A673 (cell line): Measurements from ENCODE around the gene AP4S1. TPM values are rescaled to one million over a fixed set of nuclear protein-coding genes. Genes with fewer than 3 reads are reported as not detected.
"Not testable (repeated sequence)": the region's sequence is repeated elsewhere in the genome, so short reads cannot be mapped to it uniquely, and the experiment has no call there.

Experiments
- BruUV-seq: library from RNA; stranded (reverse); fragments of 400-500 nt; replicated peaks from 2 replicates; lab custom pipeline; 2021; lab: Mats Ljungman, UMichigan
- CTCF ChIA-PET: fragments of 300-600 bp; sonication (Branson Sonifier 250); formaldehyde crosslinking; loops from one replicate; lab custom pipeline; 2022; ENCODE audit warnings: antibody characterized with exemption; lab: Charles Lee
- POLR2A ChIA-PET: fragments of 300-600 bp; sonication (Branson Sonifier 250); formaldehyde crosslinking; loops from one replicate; lab custom pipeline; 2022; ENCODE audit warnings: antibody characterized with exemption; ENCODE audit not compliant: low non-redundant PET; lab: Charles Lee
- DNase-seq: peaks from one replicate; pipeline ENCODE4 v3.0.0-alpha.2; 2015; ENCODE audit warnings: low spot score
- H3K27ac ChIP-seq: fragments of 200-600 bp; sonication (generic); 2 replicates; pipeline ENCODE4 v1.5.1; 2016; ENCODE audit warnings: mixed run types, low read depth, mild to moderate bottlenecking, mixed read lengths, antibody characterized with exemption, low read length; ENCODE audit not compliant: poor library complexity, severe bottlenecking
- H3K27me3 ChIP-seq: fragments of 200-600 bp; sonication (generic); replicated peaks from 2 replicates; pipeline ENCODE4 v1.6.1; 2017; ENCODE audit warnings: mixed run types, low read depth, mild to moderate bottlenecking, mixed read lengths, antibody characterized with exemption, low read length; ENCODE audit not compliant: insufficient read depth, poor library complexity
- H3K36me3 ChIP-seq: fragments of 200-600 bp; sonication (generic); 2 replicates; pipeline ENCODE4 v1.6.1; 2016; ENCODE audit warnings: mixed run types, mild to moderate bottlenecking, mixed read lengths, antibody characterized with exemption, low read length; ENCODE audit not compliant: insufficient read depth, poor library complexity, severe bottlenecking
- H3K4me1 ChIP-seq: fragments of 200-600 bp; sonication (generic); 2 replicates; pipeline ENCODE4 v1.6.1; 2017; ENCODE audit warnings: mixed run types, mild to moderate bottlenecking, mixed read lengths, antibody characterized with exemption, low read length; ENCODE audit not compliant: insufficient read depth, poor library complexity, severe bottlenecking
- H3K4me3 ChIP-seq: fragments of 200-600 bp; sonication (generic); 2 replicates; pipeline ENCODE4 v1.5.1; 2016; ENCODE audit warnings: low read depth, mixed run types, mild to moderate bottlenecking, mixed read lengths, low read length; ENCODE audit not compliant: poor library complexity, severe bottlenecking
- H3K9me3 ChIP-seq: fragments of 200-600 bp; sonication (generic); 2 replicates; pipeline ENCODE4 v1.6.1; 2016; ENCODE audit warnings: mixed run types, low read depth, mild to moderate bottlenecking, mixed read lengths, antibody characterized with exemption, low read length; ENCODE audit not compliant: poor library complexity, severe bottlenecking
- CTCF ChIP-seq: fragments of 300-800, 200-600 bp; sonication (generic); conservative IDR thresholded peaks from 2 replicates; pipeline ENCODE4 v1.5.1; 2017; ENCODE audit warnings: low read depth, mild to moderate bottlenecking, antibody characterized with exemption, low read length, moderate library complexity, mixed read lengths
- EZH2 ChIP-seq: fragments of 200-600 bp; sonication (generic); IDR thresholded peaks from 2 replicates; pipeline ENCODE4 v1.6.1; 2017; ENCODE audit warnings: borderline replicate concordance, low read depth, mild to moderate bottlenecking, mixed read lengths, antibody characterized with exemption, low read length; ENCODE audit not compliant: poor library complexity, severe bottlenecking
- intact Hi-C: fragments of 100-400 bp; cut with micrococcal nuclease; formaldehyde crosslinking; loops from one replicate; pipeline ENCODE4 v1.10.0; 2022; ENCODE audit not compliant: unreplicated experiment
- total RNA-seq: library from RNA; stranded (reverse); gene quantifications from 2 replicates; pipeline ENCODE4 v1.2.3, GENCODE V29; 2021

AP4S1 gene
- total RNA-seq, 1 experiment from 2014 or later: 8.6 TPM

GRCh38 chr14:31090883-31091764 lies 65.7 kb downstream of the AP4S1 start:
- intact Hi-C loops: no loop called here
- no peak overlapping the region for H3K27ac ChIP-seq
- CTCF ChIA-PET: no interaction called here

GRCh38 chr14:31092160-31092708 lies 66.8 kb downstream of the AP4S1 start:
- Histone ChIP-seq H3K4me3 (no peak overlapping the region), H3K36me3 (peaks cover 5% of the 10 kb centered on the region), H3K27me3 (no peaks in the 10 kb centered on the region), H3K4me1 (no peaks in the 10 kb centered on the region), H3K9me3 (no peaks in the 10 kb centered on the region), H3K27ac (no peak overlapping the region)
- no peak for DNase-seq
- BruUV-seq: no TSS peak
- intact Hi-C loops: no loop called here
- TF ChIP-seq CTCF (no peak), EZH2 (no peak)
- ChIA-PET POLR2A (no interaction called here), CTCF (no interaction called here)

More at GRCh38 chr14:31090883-31091764, 65.7 kb downstream of the AP4S1 start:
- TF ChIP-seq CTCF (no peak), EZH2 (no peak)
- Histone ChIP-seq H3K4me1 (no peaks in the 10 kb centered on the region), H3K27me3 (no peaks in the 10 kb centered on the region), H3K9me3 (no peaks in the 10 kb centered on the region), H3K36me3 (no peaks in the 10 kb centered on the region), H3K4me3 (no peak overlapping the region)
- DNase-seq: no peak
- POLR2A ChIA-PET: no interaction called here
- no TSS peak for BruUV-seq

- CTCF ChIA-PET: not testable (repeated sequence)
Measured at GRCh38 chr14:31093884-31094839, 68.7 kb downstream of the AP4S1 start.

GRCh38 chr14:31095817-31096216 lies 70.4 kb downstream of the AP4S1 start:
- H3K36me3 ChIP-seq: peaks cover 35% of the 10 kb centered on the region
- H3K9me3 ChIP-seq, H3K4me1 ChIP-seq, CTCF ChIA-PET, H3K27me3 ChIP-seq, BruUV-seq, H3K4me3 ChIP-seq, H3K27ac ChIP-seq, POLR2A ChIA-PET, DNase-seq, intact Hi-C loops: not testable (repeated sequence)

More at GRCh38 chr14:31093884-31094839, 68.7 kb downstream of the AP4S1 start:
- BruUV-seq, POLR2A ChIA-PET, H3K27ac ChIP-seq, H3K4me1 ChIP-seq, DNase-seq, H3K4me3 ChIP-seq, H3K27me3 ChIP-seq, intact Hi-C loops, H3K9me3 ChIP-seq: not testable (repeated sequence)
- H3K36me3 ChIP-seq: peaks cover 19% of the 10 kb centered on the region
